Upper lobe of right lung (tissue), 1 donor: ENCODE data around the gene LRMDA. TPM values are rescaled to one million over a fixed set of nuclear protein-coding genes. Genes with fewer than 3 reads are reported as not detected.
A peak's percentile ranks its signal among the peaks of the same experiment; 100 is the strongest.

Experiments used
- ATAC-seq: fragments of 200-7000 bp; cut with Tn5 transposase; one replicate; pipeline ENCODE4 v1.9.1; 2020; ENCODE audit warnings: mild to moderate bottlenecking, moderate library complexity
- DNase-seq: peaks from one replicate; pipeline ENCODE4 v3.0.0-alpha.2; 2020
- H3K27ac ChIP-seq: fragments of 200-600 bp; one replicate; pipeline ENCODE4 v1.8.0; 2022
- H3K27me3 ChIP-seq: fragments of 200-600 bp; one replicate; pipeline ENCODE4 v1.8.0; 2022; ENCODE audit warnings: mild to moderate bottlenecking
- H3K36me3 ChIP-seq: fragments of 200-600 bp; one replicate; pipeline ENCODE4 v1.8.0; 2022
- H3K4me1 ChIP-seq: fragments of 200-600 bp; one replicate; pipeline ENCODE4 v1.8.0; 2022
- H3K4me3 ChIP-seq: fragments of 200-600 bp; one replicate; pipeline ENCODE4 v1.8.0; 2022; ENCODE audit warnings: mild to moderate bottlenecking
- H3K9me3 ChIP-seq: fragments of 200-600 bp; one replicate; pipeline ENCODE4 v1.8.0; 2022
- intact Hi-C: fragments of 100-400 bp; cut with DNase I; formaldehyde crosslinking; loops from one replicate; pipeline ENCODE4 v1.11.0; 2022
- total RNA-seq: library from RNA; stranded (reverse); fragmentation: NEBNext Ultra II Directional; extraction: Animal tissue kit (Norgen Biotek cat#: 25700); gene quantifications from one replicate; pipeline ENCODE4 v1.2.1, GENCODE V29; 2021
- TF ChIP-seq, protein P1 (sequence below): fragments of 200-600 bp; IDR thresholded peaks from one replicate; pipeline ENCODE4 v1.8.0; 2022; ENCODE audit warnings: antibody characterized with exemption
- donor health status: DM: no; HTN: yes; CAD: no; lungs with severe emphysema.

LRMDA gene
- total RNA-seq, 1 donor from 2014 or later = 20.0 TPM

GRCh38 chr10:76242956-76243355 is 811.5 kb downstream of the LRMDA start:
- ATAC-seq = no peak

GRCh38 chr10:76244061-76244686 is 812.8 kb downstream of the LRMDA start:
- H3K4me1 ChIP-seq = peaks cover 3% of the 10 kb centered on the region
- intact Hi-C loops = no loop called here

More at GRCh38 chr10:76242956-76243355, 811.5 kb downstream of the LRMDA start:
- H3K9me3 ChIP-seq = no peaks in the 10 kb centered on the region
- H3K27ac ChIP-seq = no peak overlapping the region
- peaks cover 3% of the 10 kb centered on the region for H3K4me1 ChIP-seq
- TF ChIP-seq, protein P1, sequence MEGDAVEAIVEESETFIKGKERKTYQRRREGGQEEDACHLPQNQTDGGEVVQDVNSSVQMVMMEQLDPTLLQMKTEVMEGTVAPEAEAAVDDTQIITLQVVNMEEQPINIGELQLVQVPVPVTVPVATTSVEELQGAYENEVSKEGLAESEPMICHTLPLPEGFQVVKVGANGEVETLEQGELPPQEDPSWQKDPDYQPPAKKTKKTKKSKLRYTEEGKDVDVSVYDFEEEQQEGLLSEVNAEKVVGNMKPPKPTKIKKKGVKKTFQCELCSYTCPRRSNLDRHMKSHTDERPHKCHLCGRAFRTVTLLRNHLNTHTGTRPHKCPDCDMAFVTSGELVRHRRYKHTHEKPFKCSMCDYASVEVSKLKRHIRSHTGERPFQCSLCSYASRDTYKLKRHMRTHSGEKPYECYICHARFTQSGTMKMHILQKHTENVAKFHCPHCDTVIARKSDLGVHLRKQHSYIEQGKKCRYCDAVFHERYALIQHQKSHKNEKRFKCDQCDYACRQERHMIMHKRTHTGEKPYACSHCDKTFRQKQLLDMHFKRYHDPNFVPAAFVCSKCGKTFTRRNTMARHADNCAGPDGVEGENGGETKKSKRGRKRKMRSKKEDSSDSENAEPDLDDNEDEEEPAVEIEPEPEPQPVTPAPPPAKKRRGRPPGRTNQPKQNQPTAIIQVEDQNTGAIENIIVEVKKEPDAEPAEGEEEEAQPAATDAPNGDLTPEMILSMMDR = no peak
- H3K4me3 ChIP-seq = no peak overlapping the region
- H3K27me3 ChIP-seq = no peaks in the 10 kb centered on the region
- DNase-seq = no peak
- H3K36me3 ChIP-seq = no peaks in the 10 kb centered on the region
- intact Hi-C loops = no loop called here

GRCh38 chr10:76245951-76246495 is 814.6 kb downstream of the LRMDA start:
- H3K4me1 ChIP-seq = peaks cover 3% of the 10 kb centered on the region
- intact Hi-C loops = no loop called here
- ATAC-seq (no peak), DNase-seq (no peak)
- TF ChIP-seq, protein P1 = no peak
- no peaks in the 10 kb centered on the region for H3K27me3 ChIP-seq
- H3K27ac ChIP-seq = no peak overlapping the region
- no peaks in the 10 kb centered on the region for H3K9me3 ChIP-seq
- no peak overlapping the region for H3K4me3 ChIP-seq
- no peaks in the 10 kb centered on the region for H3K36me3 ChIP-seq

More at GRCh38 chr10:76244061-76244686, 812.8 kb downstream of the LRMDA start:
- TF ChIP-seq, protein P1 = no peak
- Histone ChIP-seq H3K27me3 (no peaks in the 10 kb centered on the region), H3K36me3 (no peaks in the 10 kb centered on the region), H3K9me3 (no peaks in the 10 kb centered on the region), H3K27ac (peak overlapping the region; percentile 14), H3K4me3 (no peak overlapping the region)
- ATAC-seq = peak; percentile 67
- DNase-seq = no peak

GRCh38 chr10:76248649-76249200 is 817.3 kb downstream of the LRMDA start:
- intact Hi-C loops = no loop called here
- Histone ChIP-seq H3K9me3 (no peaks in the 10 kb centered on the region), H3K27ac (no peak overlapping the region), H3K27me3 (no peaks in the 10 kb centered on the region), H3K4me3 (no peak overlapping the region), H3K4me1 (no peaks in the 10 kb centered on the region), H3K36me3 (no peaks in the 10 kb centered on the region)
- TF ChIP-seq, protein P1 = no peak
- ATAC-seq = no peak
- no peak for DNase-seq

DNA sequence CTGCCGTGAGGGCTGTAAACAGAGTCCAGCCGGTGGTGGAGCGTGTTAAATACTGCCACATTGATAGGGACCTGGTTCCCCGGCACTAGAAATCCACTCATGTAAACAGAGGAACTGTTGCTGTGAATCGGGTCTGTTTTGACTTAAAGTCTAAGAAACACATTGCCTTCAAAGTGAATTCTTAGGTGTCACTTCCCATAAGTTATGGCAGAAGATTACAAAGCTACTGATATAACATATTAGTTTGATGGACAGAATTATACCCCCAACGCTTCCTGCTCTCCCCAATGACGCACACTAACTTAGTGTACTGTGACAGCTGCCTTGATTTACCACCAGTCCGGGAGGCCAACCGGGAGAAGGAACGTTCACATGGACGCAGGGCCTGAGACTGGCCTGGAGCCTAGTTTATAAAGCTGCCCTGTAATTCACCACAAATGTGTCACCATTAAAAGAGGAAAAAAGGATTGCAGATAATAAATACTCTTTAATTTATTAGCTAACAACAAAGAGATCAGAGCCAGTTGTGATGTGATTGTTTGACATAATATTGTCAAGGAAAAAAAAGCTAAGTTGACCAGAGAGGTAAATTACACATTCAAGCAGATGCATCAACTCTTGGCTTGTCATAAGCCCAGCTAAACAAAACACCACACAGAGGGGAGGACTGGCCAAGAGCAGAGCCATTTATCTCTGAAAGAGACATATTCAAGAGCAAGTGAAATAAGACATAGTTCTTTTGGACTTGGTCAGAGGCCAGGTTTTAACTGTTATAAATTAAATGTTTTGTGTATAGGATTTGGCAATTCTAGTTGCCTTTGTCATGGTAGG is 820.6 kb downstream of the LRMDA start:
- Histone ChIP-seq H3K9me3 (no peaks in the 10 kb centered on the region), H3K27me3 (no peaks in the 10 kb centered on the region), H3K36me3 (no peaks in the 10 kb centered on the region), H3K4me1 (no peaks in the 10 kb centered on the region), H3K27ac (peak overlapping the region; percentile 51), H3K4me3 (no peak overlapping the region)
- TF ChIP-seq, protein P1 = no peak
- intact Hi-C loops = no loop called here
- peak; percentile 65 for DNase-seq
- peak; percentile 77 for ATAC-seq
